GM20000 (cell line): ENCODE results near the gene LGR5.

Experiments used
- DNase-seq: peaks from one replicate; pipeline ENCODE4 v3.0.0; 2012; ENCODE audit warnings: low spot score
- TF ChIP-seq, protein P1 (sequence below): IDR thresholded peaks from 2 replicates; pipeline ENCODE4 v1.5.1; 2012; ENCODE audit warnings: mild to moderate bottlenecking, control low read depth; ENCODE audit errors: extremely low read depth, missing control alignments

The LGR5 gene

DNA sequence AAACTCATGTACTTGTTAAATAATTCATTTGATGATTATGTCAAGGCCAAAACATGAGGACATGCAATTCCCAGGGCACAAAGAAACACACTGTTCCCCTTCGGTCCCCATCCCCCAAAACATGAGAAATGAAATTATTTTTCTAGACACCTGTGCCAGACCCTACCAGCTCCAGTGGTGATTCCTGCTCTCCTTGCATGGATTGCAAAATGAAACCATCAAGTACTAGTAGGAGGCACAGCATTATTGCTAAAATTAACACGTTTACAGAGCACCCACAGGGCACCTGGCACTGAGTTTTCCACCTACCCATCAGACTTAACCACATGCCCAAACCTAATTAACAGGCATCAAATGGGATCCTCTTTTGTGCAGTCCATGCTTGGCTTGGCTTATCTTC lies 147.4 kb downstream of the LGR5 start:
- TF ChIP-seq, protein P1, sequence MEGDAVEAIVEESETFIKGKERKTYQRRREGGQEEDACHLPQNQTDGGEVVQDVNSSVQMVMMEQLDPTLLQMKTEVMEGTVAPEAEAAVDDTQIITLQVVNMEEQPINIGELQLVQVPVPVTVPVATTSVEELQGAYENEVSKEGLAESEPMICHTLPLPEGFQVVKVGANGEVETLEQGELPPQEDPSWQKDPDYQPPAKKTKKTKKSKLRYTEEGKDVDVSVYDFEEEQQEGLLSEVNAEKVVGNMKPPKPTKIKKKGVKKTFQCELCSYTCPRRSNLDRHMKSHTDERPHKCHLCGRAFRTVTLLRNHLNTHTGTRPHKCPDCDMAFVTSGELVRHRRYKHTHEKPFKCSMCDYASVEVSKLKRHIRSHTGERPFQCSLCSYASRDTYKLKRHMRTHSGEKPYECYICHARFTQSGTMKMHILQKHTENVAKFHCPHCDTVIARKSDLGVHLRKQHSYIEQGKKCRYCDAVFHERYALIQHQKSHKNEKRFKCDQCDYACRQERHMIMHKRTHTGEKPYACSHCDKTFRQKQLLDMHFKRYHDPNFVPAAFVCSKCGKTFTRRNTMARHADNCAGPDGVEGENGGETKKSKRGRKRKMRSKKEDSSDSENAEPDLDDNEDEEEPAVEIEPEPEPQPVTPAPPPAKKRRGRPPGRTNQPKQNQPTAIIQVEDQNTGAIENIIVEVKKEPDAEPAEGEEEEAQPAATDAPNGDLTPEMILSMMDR: no peak
- DNase-seq: no peak

DNA sequence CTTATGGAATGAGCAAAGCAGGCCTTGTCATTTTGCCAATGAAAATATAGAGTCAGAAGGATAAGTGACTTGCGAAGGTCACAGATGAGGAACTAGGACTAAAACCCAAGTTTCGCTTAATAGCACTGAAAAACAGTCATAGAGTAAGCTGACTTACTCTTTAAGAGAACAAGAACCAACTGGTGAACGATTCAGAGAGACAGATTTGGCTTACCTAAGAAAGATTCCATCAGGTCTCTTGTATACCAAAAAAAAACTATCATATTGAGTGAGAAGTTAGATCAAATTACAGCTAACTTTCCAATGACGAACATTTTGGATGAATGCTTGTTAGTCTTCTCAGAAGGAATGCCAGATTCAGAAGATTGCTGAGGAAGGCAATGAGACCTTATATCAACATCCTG lies 149.9 kb downstream of the LGR5 start:
- no peak for DNase-seq
- TF ChIP-seq, protein P1: no peak

DNA sequence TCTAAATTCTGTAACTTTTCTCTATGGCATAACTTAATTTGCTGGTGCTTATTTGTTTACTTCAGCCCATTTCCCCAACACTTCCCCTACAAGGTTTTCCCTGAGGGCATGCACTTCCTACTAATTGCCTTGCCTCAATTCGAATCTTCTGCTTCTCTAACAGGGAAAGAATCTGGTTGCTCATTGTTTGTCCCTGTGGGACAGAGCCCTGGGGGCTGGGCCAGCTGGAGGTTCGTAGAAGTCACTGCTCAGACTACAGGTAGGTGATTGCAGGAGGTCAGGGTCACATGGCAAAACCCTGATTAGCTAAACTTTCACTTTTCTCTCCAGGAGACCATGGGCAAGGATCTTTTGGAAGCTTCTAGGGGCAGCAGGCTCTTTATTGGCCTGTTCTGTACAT lies 152.0 kb downstream of the LGR5 start:
- DNase-seq: no peak
- TF ChIP-seq, protein P1: no peak

DNA sequence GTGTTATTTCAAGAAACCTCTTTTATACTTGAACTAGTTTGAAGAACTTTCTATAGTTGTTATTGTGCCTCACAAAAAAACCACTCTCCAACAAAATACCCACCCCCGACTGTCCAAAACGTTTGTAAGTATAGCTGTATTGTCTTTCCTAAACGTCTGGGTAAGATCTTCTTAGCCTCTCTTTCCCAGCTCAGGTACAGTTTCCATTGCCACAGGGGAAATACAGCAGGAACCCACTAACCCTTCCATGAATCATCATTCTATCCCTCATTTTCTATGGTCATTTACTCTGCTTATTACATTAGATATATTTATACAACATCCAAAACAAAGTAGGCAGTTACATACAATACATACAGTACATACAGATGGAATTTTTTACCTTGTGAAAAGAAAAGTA lies 153.2 kb downstream of the LGR5 start:
- no peak for DNase-seq
- TF ChIP-seq, protein P1: no peak

GRCh38 chr12:71594214-71594948 lies 154.8 kb downstream of the LGR5 start:
- DNase-seq: no peak
- TF ChIP-seq, protein P1: no peak

DNA sequence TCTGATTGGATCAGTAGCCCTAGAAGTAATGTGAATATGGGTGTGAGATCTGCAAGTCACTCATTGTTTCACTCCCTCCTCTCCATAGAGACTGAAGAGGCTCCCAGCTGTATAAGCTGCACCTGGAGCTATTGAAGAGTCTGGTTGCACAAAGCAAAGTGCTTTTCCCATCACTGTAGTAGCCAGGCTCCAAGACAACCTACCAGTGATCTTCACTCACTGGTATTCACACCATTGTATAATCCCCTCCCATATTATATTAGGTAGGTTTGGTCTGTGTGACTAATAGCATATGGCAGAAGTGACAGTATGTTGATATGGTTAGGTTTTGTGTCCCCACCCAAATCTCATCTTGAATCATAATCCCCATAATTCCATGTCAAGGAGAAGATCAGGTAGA lies 159.6 kb downstream of the LGR5 start:
- TF ChIP-seq, protein P1: no peak
- DNase-seq: no peak

DNA sequence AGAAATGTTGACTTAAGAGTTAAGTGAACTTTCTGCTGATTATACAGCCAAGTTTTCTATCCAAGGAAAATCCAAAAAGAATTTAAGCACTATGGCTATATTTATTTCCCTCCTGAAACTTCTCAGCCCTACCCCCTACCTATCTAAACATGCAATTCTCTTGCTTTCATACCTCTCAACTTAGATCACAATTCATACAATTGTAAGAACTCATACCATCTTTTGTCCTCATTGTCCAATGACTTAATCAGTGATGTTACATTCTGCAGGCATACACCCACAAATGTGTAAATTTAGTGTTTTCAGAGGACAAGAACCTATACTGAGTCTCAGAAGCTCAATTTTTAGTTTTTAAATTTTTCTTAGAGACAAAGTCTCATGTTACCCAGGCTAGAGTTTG lies 161.9 kb downstream of the LGR5 start:
- DNase-seq: no peak
- TF ChIP-seq, protein P1: no peak
